Measurements from ENCODE around the gene TMEM151B.

DNA sequence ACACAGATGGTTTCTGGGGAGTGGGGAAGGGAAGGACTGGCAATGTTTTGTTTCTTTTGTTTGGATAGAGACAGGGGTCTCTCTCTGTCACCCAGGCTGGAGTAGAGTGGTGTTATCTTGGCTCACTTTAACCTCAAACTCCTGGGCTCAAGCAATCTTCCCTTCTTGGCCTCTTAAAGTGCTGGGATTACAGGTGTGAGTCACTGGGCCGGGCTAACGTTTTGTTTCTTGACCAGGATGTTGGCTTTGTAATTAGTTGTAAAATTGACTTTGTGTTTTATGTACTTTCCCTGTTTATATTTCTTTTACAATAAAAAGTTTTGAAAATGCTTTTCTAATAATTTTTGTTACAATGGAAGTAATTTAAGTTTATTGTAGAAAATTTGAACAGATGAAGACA lies 83.1 kb downstream of the TMEM151B start:
- TF ChIP-seq CTCF (conservative IDR thresholded peaks at IDR 0.05; ENCODE audit: low read depth, low read length) (no peak), EZH2 (IDR thresholded peaks at IDR 0.05; ENCODE audit: borderline replicate concordance, low read depth, low read length, poor library complexity, severe bottlenecking) (no peak)
